ENCODE results near the gene ENO4. TPM values are rescaled to one million over a fixed set of nuclear protein-coding genes. Genes with fewer than 3 reads are reported as not detected.

ENO4 gene
- total RNA-seq, 1 donor from 2014 or later = 0.46 TPM

- no peak for ATAC-seq (ENCODE audit: poor library complexity)
- intact Hi-C loops (cut with DNase I) = no loop called here
Observed at GRCh38 chr10:116892907-116893685, 43.8 kb downstream of the ENO4 start.

GRCh38 chr10:116893686-116894037 is 44.4 kb downstream of the ENO4 start:
- intact Hi-C loops (cut with DNase I) = no loop called here
- no peak for DNase-seq
- ATAC-seq (ENCODE audit: poor library complexity) = no peak

More at GRCh38 chr10:116892907-116893685, 43.8 kb downstream of the ENO4 start:
- no peak for DNase-seq

- ATAC-seq (ENCODE audit: poor library complexity) = peak; percentile 31
- DNase-seq = no peak
- intact Hi-C loops (cut with DNase I) = no loop called here
Observed at GRCh38 chr10:116899626-116900025, 50.3 kb downstream of the ENO4 start.

DNA sequence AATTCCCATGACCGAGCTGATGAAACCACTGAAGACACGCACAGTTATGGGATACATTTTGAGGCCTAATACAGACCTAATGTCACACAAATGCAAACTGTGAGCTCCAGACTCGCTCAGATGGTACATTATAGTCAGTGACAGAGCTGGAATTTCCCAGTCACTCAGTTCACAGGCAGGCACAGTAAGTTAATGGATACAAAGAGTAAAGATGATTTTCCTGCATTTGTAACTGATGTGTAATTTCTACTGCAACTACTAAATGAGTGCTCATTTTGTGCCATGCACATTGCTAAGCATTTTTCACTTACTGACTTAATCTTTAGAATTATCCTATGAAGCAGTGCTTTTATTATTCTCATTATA is 56.5 kb downstream of the ENO4 start:
- ATAC-seq (ENCODE audit: poor library complexity) = no peak
- intact Hi-C loops (cut with DNase I) = no loop called here
- DNase-seq = no peak

DNA sequence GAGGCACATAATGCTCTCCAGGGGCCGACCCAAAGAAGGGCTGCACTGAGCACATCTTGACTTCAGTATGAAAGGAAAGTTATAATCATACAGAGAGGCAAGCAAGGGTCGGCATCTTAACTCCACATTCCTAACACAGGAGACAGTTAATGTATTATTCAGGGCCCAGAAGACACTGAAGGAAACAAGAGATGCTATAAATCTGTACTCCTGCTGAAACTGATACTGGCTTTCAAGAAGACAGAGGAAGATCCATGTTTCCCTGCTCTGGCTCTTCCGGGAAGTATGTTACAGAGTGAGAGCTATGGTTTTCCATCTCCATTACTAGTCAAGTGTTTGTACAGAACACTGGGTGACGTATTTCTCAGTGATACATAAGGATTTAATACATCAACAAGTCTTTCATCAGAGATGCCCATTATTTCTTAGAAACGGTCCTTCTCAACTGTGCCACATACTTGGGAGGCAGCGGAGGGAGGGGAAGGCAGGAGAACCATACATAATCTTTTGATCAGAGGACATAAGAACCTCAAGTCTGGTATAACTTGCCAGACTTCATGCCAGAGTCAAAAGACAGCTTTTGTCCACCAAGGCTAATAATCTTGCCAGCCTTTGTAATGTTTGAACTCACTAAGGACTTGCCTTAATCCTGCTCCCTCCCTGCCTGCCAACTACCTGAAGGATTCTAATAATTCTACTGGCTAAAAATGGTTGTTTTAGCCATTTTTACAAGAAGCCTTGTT is 58.1 kb downstream of the ENO4 start:
- ATAC-seq (ENCODE audit: poor library complexity) (no peak), DNase-seq (no peak)
- intact Hi-C loops (cut with DNase I) = no loop called here

- DNase-seq = no peak
- ATAC-seq (ENCODE audit: poor library complexity) = no peak
- intact Hi-C loops (cut with DNase I) = no loop called here
Observed at GRCh38 chr10:116909307-116909706, 60.0 kb downstream of the ENO4 start.

- DNase-seq (no peak), ATAC-seq (ENCODE audit: poor library complexity) (peak; percentile 52)
- intact Hi-C loops (cut with DNase I) = loop anchor here (10.0 kb wide), 1 partner anchor 54 kb away; no protein-coding TSS in a partner anchor
Observed at GRCh38 chr10:116910910-116911309, 61.6 kb downstream of the ENO4 start.

- DNase-seq = no peak
- intact Hi-C loops (cut with DNase I) = loop anchor here (10.0 kb wide), 1 partner anchor 53 kb away; no protein-coding TSS in a partner anchor
- ATAC-seq (ENCODE audit: poor library complexity) = peak; percentile 27
Observed at GRCh38 chr10:116912162-116912561, 62.9 kb downstream of the ENO4 start.

- DNase-seq (no peak), ATAC-seq (ENCODE audit: poor library complexity) (peak; percentile 85)
- intact Hi-C loops (cut with DNase I) = loop anchor here (10.0 kb wide), 1 partner anchor 51 kb away; no protein-coding TSS in a partner anchor
Observed at GRCh38 chr10:116913695-116914094, 64.4 kb downstream of the ENO4 start.

DNA sequence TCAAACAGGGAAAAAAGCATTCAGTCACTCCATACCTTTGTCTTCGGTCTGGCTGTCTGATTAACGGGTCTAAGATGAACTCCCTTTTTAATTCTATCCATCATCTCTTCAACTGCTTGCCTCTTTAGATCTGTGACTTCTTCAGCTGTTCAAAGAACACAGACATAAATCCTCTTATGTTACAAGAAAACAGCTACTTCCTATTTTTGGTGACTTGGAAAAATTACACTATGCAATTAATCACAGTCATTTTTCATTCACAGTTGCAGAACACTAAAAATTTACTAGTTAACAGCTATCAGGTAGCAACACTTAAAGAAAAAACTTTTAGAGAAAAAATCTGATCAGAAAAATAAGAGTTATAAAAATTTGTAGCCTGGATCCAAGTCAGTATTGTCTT is 66.0 kb downstream of the ENO4 start:
- no peak for DNase-seq
- intact Hi-C loops (cut with DNase I) = loop anchor here (10.0 kb wide), 1 partner anchor 49 kb away; no protein-coding TSS in a partner anchor
- ATAC-seq (ENCODE audit: poor library complexity) = no peak

GRCh38 chr10:116917481-116917880 is 68.2 kb downstream of the ENO4 start:
- DNase-seq (no peak), ATAC-seq (ENCODE audit: poor library complexity) (no peak)
- intact Hi-C loops (cut with DNase I) = loop anchor here (10.0 kb wide), 1 partner anchor 47 kb away; no protein-coding TSS in a partner anchor

- DNase-seq (no peak), ATAC-seq (ENCODE audit: poor library complexity) (no peak)
- intact Hi-C loops (cut with DNase I) = loop anchor here (10.0 kb wide), 1 partner anchor 46 kb away; no protein-coding TSS in a partner anchor
Observed at GRCh38 chr10:116918583-116918982, 69.3 kb downstream of the ENO4 start.

DNA sequence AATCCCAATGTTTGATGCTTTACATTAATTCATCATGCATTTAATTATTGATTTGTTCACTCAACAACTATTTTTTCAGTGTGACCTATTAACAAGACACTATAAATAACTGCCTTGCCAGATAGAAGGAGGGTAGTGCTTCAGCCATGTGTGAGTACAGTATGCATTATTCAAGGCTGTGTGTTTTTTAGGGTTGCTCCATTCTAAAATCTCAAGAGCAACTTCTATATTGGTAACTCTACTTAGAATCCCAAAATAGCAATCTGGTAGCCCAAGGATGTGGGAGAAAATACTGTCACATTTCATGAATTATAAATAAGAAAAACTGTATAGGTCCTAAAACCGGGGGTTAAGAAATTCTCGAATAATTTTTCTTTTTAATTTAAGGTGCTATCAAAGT is 69.9 kb downstream of the ENO4 start:
- intact Hi-C loops (cut with DNase I) = loop anchor here (10.0 kb wide), 1 partner anchor 46 kb away; no protein-coding TSS in a partner anchor
- ATAC-seq (ENCODE audit: poor library complexity) (peak; percentile 60), DNase-seq (no peak)

DNA sequence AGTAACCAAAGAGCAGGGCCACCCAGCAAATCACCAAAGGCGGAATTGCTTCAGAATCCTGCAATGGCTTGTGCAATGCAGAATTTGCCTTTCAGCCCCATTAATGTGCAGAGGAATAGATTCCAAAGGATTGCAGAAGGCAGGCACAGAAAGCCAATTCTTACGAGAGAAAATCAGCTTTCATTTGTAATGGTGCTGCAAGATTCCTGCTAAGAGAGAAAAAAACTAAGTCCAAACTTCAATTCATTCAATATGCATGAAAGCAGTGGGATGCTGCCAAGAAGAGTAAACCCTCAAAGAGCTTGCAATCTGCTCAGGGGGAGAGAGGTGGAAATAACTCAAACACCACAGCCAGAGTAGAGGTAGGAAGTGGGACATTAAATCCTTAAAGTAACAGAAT is 70.4 kb downstream of the ENO4 start:
- intact Hi-C loops (cut with DNase I) = loop anchor here (10.0 kb wide), 1 partner anchor 45 kb away; no protein-coding TSS in a partner anchor
- DNase-seq = no peak

DNA sequence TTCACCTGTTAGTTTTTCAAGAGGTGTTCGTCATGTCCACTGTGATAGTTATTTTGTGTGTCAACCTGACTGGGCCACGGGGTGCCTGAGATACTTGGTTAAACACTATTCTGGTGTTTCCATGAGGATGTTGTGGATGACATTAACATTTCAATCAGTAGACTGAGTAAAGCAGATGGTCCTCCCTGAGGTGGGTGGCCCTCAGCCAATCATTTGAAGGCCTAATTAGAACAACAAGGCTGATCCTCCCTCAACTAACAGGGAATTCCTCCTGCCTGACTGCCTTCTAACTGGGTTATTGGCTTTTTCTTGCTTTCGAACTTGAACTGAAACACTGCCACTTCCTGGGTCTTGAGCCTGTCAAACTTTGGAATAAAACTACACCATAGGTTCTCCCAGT is 75.8 kb downstream of the ENO4 start:
- ATAC-seq (ENCODE audit: poor library complexity) (no peak), DNase-seq (no peak)
- intact Hi-C loops (cut with DNase I) = no loop called here

More for the DNA sequence above, 70.4 kb downstream of the ENO4 start:
- no peak for ATAC-seq (ENCODE audit: poor library complexity)

DNA sequence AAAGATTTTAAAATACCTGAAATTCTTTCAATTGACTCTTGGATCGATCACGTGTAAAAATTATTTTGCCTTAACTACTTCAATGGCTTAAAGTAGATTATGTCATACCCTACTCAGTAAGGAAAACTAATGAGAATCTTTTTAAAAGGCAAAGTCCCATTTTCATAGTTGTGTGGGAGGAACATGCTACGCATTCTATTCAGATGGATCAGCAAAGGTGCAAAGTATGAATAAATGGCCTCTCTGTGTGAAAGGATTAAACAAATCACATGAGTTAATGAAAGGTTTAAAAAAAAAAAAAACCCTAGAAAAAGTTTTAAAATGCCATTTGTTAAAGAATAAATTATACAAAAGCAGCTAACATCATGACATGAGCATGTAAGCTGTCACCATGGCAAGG is 77.1 kb downstream of the ENO4 start:
- intact Hi-C loops (cut with DNase I) = no loop called here
- DNase-seq = no peak
- no peak for ATAC-seq (ENCODE audit: poor library complexity)

DNA sequence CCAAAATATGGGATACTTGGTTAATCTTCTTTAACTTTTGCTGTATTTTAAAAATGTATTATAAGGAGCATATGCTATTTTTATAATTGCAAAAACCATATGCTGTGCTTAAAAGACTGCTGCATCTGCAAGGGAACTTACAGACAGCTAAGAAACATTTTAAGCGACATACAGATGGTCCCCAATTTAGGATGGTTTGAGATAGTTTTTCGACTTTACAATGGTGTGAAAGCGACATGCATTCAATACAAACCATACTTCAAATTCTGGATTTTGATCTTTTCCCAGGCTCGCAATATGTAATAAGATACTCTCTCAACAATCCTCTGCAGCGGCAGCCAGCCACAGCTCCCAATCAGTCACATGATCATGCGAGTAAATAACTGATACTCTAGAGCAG is 82.5 kb downstream of the ENO4 start:
- intact Hi-C loops (cut with DNase I) = loop anchor here (5.0 kb wide), 1 partner anchor 50 kb away; no protein-coding TSS in a partner anchor
- DNase-seq = no peak
- ATAC-seq (ENCODE audit: poor library complexity) = no peak

Measured in Right ventricle myocardium superior (tissue), 1 donor.